ENCODE data around the gene TSPAN4. TPM values are rescaled to one million over a fixed set of nuclear protein-coding genes. Genes with fewer than 3 reads are reported as not detected.
A peak's percentile ranks its signal among the peaks of the same experiment; 100 is the strongest.

TSPAN4 gene
- polyA plus RNA-seq, 4 donors, result 5.1 to 53.3 (median 10.2) TPM

- H3K27ac ChIP-seq (ENCODE audit: low read depth in 1 of 3, low read length in 2 of 3), result peak overlapping the region in 1 of 3 donors; percentile 64
- H3K9me3 ChIP-seq (ENCODE audit: control insufficient read depth in 2 of 2, insufficient read depth in 1 of 2, low read depth in 1 of 2, low read length in 1 of 2), result no peaks in the 10 kb centered on the region
Measured at GRCh38 chr11:839280-839623, 3.4 kb upstream of the TSPAN4 start.

GRCh38 chr11:839875-840617 lies 2.6 kb upstream of the TSPAN4 start:
- H3K27ac ChIP-seq (ENCODE audit: low read depth in 1 of 3, low read length in 2 of 3), result no peak overlapping the region
- peaks cover 4 to 67% (median 11%) of the 10 kb centered on the region in 3 donors for H3K4me1 ChIP-seq (ENCODE audit: control insufficient read depth in 3 of 3, insufficient read depth in 2 of 3, low read depth in 1 of 3, low read length in 2 of 3)
- DNase-seq, result no peak
- no peak overlapping the region for H3K4me3 ChIP-seq (ENCODE audit: low read depth in 1 of 3, low read length in 3 of 3)
- H3K9me3 ChIP-seq (ENCODE audit: control insufficient read depth in 2 of 2, insufficient read depth in 1 of 2, low read depth in 1 of 2, low read length in 1 of 2), result no peaks in the 10 kb centered on the region
- no peak for FAIRE-seq
- peaks cover 0 to 19% (median 0%) of the 10 kb centered on the region in 3 donors for H3K27me3 ChIP-seq (ENCODE audit: control insufficient read depth in 3 of 3, insufficient read depth in 3 of 3, low read length in 3 of 3)
- H3K36me3 ChIP-seq (ENCODE audit: control insufficient read depth in 3 of 3, insufficient read depth in 2 of 3, low read depth in 1 of 3, low read length in 3 of 3), result peaks cover 14 to 61% (median 15%) of the 10 kb centered on the region in 3 donors
- WGBS, 3 donors, result 79 to 86% (median 82%) methylated on average over 24 to 25 of the region's 25 CpGs

More at GRCh38 chr11:839280-839623, 3.4 kb upstream of the TSPAN4 start:
- 88 to 96% (median 94%) methylated on average over 5 of the region's 5 CpGs for WGBS, 3 donors
- Histone ChIP-seq H3K4me3 (ENCODE audit: low read depth in 1 of 3, low read length in 3 of 3) (no peak overlapping the region), H3K36me3 (ENCODE audit: control insufficient read depth in 3 of 3, insufficient read depth in 2 of 3, low read depth in 1 of 3, low read length in 3 of 3) (peaks cover 14 to 67% (median 15%) of the 10 kb centered on the region in 3 donors), H3K27me3 (ENCODE audit: control insufficient read depth in 3 of 3, insufficient read depth in 3 of 3, low read length in 3 of 3) (peaks cover 0 to 12% (median 0%) of the 10 kb centered on the region in 3 donors), H3K4me1 (ENCODE audit: control insufficient read depth in 3 of 3, insufficient read depth in 2 of 3, low read depth in 1 of 3, low read length in 2 of 3) (peaks cover 4 to 65% (median 13%) of the 10 kb centered on the region in 3 donors)
- no peak for DNase-seq
- no peak for FAIRE-seq

GRCh38 chr11:841981-842369 lies 677 bp upstream of the TSPAN4 start:
- H3K9me3 ChIP-seq (ENCODE audit: control insufficient read depth in 2 of 2, insufficient read depth in 1 of 2, low read depth in 1 of 2, low read length in 1 of 2), result no peaks in the 10 kb centered on the region
- H3K36me3 ChIP-seq (ENCODE audit: control insufficient read depth in 3 of 3, insufficient read depth in 2 of 3, low read depth in 1 of 3, low read length in 3 of 3), result peaks cover 11 to 44% (median 15%) of the 10 kb centered on the region in 3 donors
- peaks cover 4 to 59% (median 9%) of the 10 kb centered on the region in 3 donors for H3K4me1 ChIP-seq (ENCODE audit: control insufficient read depth in 3 of 3, insufficient read depth in 2 of 3, low read depth in 1 of 3, low read length in 2 of 3)
- no peak for FAIRE-seq
- whole genome bisulfite sequencing, 3 donors, result 1% methylated on average over 23 to 27 of the region's 27 CpGs
- peak overlapping the region; percentile 38 to 89 (median 80) for H3K27ac ChIP-seq (ENCODE audit: low read depth in 1 of 3, low read length in 2 of 3)
- no peak for DNase-seq
- H3K27me3 ChIP-seq (ENCODE audit: control insufficient read depth in 3 of 3, insufficient read depth in 3 of 3, low read length in 3 of 3), result peaks cover 0 to 35% (median 0%) of the 10 kb centered on the region in 3 donors
- peak overlapping the region; percentile 80 to 94 (median 85) for H3K4me3 ChIP-seq (ENCODE audit: low read depth in 1 of 3, low read length in 3 of 3)

- Histone ChIP-seq H3K36me3 (ENCODE audit: control insufficient read depth in 3 of 3, insufficient read depth in 2 of 3, low read depth in 1 of 3, low read length in 3 of 3) (peaks cover under 1 to 31% (median 8%) of the 10 kb centered on the region in 3 donors), H3K27ac (ENCODE audit: low read depth in 1 of 3, low read length in 2 of 3) (peak overlapping the region; percentile 16 to 84 (median 73)), H3K4me3 (ENCODE audit: low read depth in 1 of 3, low read length in 3 of 3) (peak overlapping the region; percentile 43 to 85 (median 80)), H3K9me3 (ENCODE audit: control insufficient read depth in 2 of 2, insufficient read depth in 1 of 2, low read depth in 1 of 2, low read length in 1 of 2) (no peaks in the 10 kb centered on the region), H3K4me1 (ENCODE audit: control insufficient read depth in 3 of 3, insufficient read depth in 2 of 3, low read depth in 1 of 3, low read length in 2 of 3) (peaks cover 4 to 49% (median 9%) of the 10 kb centered on the region in 3 donors), H3K27me3 (ENCODE audit: control insufficient read depth in 3 of 3, insufficient read depth in 3 of 3, low read length in 3 of 3) (peaks cover 0 to 45% (median 0%) of the 10 kb centered on the region in 3 donors)
- 1% methylated on average over 22 to 53 of the region's 53 CpGs for WGBS, 3 donors
- FAIRE-seq (no peak), DNase-seq (no peak)
Measured at GRCh38 chr11:843086-843734, 558 bp downstream of the TSPAN4 start.

- peak overlapping the region; percentile 43 to 85 (median 80) for H3K4me3 ChIP-seq (ENCODE audit: low read depth in 1 of 3, low read length in 3 of 3)
- no peaks in the 10 kb centered on the region for H3K9me3 ChIP-seq (ENCODE audit: control insufficient read depth in 2 of 2, insufficient read depth in 1 of 2, low read depth in 1 of 2, low read length in 1 of 2)
- H3K27me3 ChIP-seq (ENCODE audit: control insufficient read depth in 3 of 3, insufficient read depth in 3 of 3, low read length in 3 of 3), result peaks cover 0 to 53% (median 0%) of the 10 kb centered on the region in 3 donors
- WGBS, 3 donors, result 7 to 13% (median 7%) methylated on average over 19 to 25 of the region's 25 CpGs
- DNase-seq (peak; percentile 27 to 61), FAIRE-seq (no peak)
- peaks cover 0 to 23% (median 2%) of the 10 kb centered on the region in 3 donors for H3K36me3 ChIP-seq (ENCODE audit: control insufficient read depth in 3 of 3, insufficient read depth in 2 of 3, low read depth in 1 of 3, low read length in 3 of 3)
- H3K27ac ChIP-seq (ENCODE audit: low read depth in 1 of 3, low read length in 2 of 3), result peak overlapping the region; percentile 6 to 84 (median 73)
- peaks cover 4 to 48% (median 13%) of the 10 kb centered on the region in 3 donors for H3K4me1 ChIP-seq (ENCODE audit: control insufficient read depth in 3 of 3, insufficient read depth in 2 of 3, low read depth in 1 of 3, low read length in 2 of 3)
Measured at GRCh38 chr11:843818-844692, 1.4 kb downstream of the TSPAN4 start.

- Histone ChIP-seq H3K4me3 (ENCODE audit: low read depth in 1 of 3, low read length in 3 of 3) (no peak overlapping the region), H3K27ac (ENCODE audit: low read depth in 1 of 3, low read length in 2 of 3) (peak overlapping the region in 2 of 3 donors; percentile 73 to 84), H3K36me3 (ENCODE audit: control insufficient read depth in 3 of 3, insufficient read depth in 2 of 3, low read depth in 1 of 3, low read length in 3 of 3) (peaks cover 0 to 14% (median 0%) of the 10 kb centered on the region in 3 donors), H3K27me3 (ENCODE audit: control insufficient read depth in 3 of 3, insufficient read depth in 3 of 3, low read length in 3 of 3) (peaks cover 0 to 56% (median 4%) of the 10 kb centered on the region in 3 donors), H3K9me3 (ENCODE audit: control insufficient read depth in 2 of 2, insufficient read depth in 1 of 2, low read depth in 1 of 2, low read length in 1 of 2) (no peaks in the 10 kb centered on the region), H3K4me1 (ENCODE audit: control insufficient read depth in 3 of 3, insufficient read depth in 2 of 3, low read depth in 1 of 3, low read length in 2 of 3) (peaks cover 4 to 43% (median 13%) of the 10 kb centered on the region in 3 donors)
- FAIRE-seq, result no peak
- WGBS, 3 donors, result 34 to 38% (median 34%) methylated on average over 25 to 31 of the region's 31 CpGs
- DNase-seq, result peak in 1 of 2 donors; percentile 66
Measured at GRCh38 chr11:844693-845644, 2.3 kb downstream of the TSPAN4 start.

- 55 to 69% (median 62%) methylated on average over 8 of the region's 8 CpGs for WGBS, 3 donors
- peaks cover 0 to 3% (median 0%) of the 10 kb centered on the region in 3 donors for H3K36me3 ChIP-seq (ENCODE audit: control insufficient read depth in 3 of 3, insufficient read depth in 2 of 3, low read depth in 1 of 3, low read length in 3 of 3)
- no peak for DNase-seq
- no peaks in the 10 kb centered on the region for H3K9me3 ChIP-seq (ENCODE audit: control insufficient read depth in 2 of 2, insufficient read depth in 1 of 2, low read depth in 1 of 2, low read length in 1 of 2)
- H3K4me3 ChIP-seq (ENCODE audit: low read depth in 1 of 3, low read length in 3 of 3), result no peak overlapping the region
- H3K4me1 ChIP-seq (ENCODE audit: control insufficient read depth in 3 of 3, insufficient read depth in 2 of 3, low read depth in 1 of 3, low read length in 2 of 3), result peaks cover under 1 to 45% (median 8%) of the 10 kb centered on the region in 3 donors
- H3K27me3 ChIP-seq (ENCODE audit: control insufficient read depth in 3 of 3, insufficient read depth in 3 of 3, low read length in 3 of 3), result peaks cover 0 to 67% (median 6%) of the 10 kb centered on the region in 3 donors
- H3K27ac ChIP-seq (ENCODE audit: low read depth in 1 of 3, low read length in 2 of 3), result no peak overlapping the region
- no peak for FAIRE-seq
Measured at GRCh38 chr11:845872-846495, 3.3 kb downstream of the TSPAN4 start.

Data from small intestine (tissue), 7 donors.